Spleen (tissue), 7 donors: ENCODE measurements around the gene BIRC6.

Experiments
- CTCF ChIP-seq, 11 experiments: fragments of 200-600 bp in 7 of 11; fragments of 450-650 bp in 4 of 11; sonication (generic) in 4 of 11; IDR thresholded peaks in 8 of 11; conservative IDR thresholded peaks in 3 of 11; 1 replicate in 7 of 11; 2 replicates in 4 of 11; pipeline versions ENCODE4 v1.4.0 to v1.8.0; 2016 to 2021; ENCODE audit warnings: antibody characterized with exemption in 11 of 11, inconsistent platforms in 4 of 11, mild to moderate bottlenecking in 1 of 11
- POLR2AphosphoS5 ChIP-seq, 3 donors: sonication (generic); formaldehyde crosslinking; IDR thresholded peaks; one replicate each; pipeline ENCODE4 v1.5.1; 2017; ENCODE audit warnings: antibody characterized with exemption in 3 of 3
- donor health status: DM: no; HTN: no; CAD: no; lungs with moderate emphysema.
- donor health status: DM: no; HTN: no; CAD: no.
- donor health status: DM: no; HTN: no; CAD: no.

- no peak for TF ChIP-seq POLR2AphosphoS5 (IDR thresholded peaks at IDR 0.05)
- TF ChIP-seq CTCF (IDR thresholded peaks at IDR 0.05 in 8 of 11, conservative IDR thresholded peaks at IDR 0.05 in 3 of 11) = no peak
These were observed 14.0 kb upstream of the BIRC6 start for GRCh38 chr2:32342801-32343200.
